GM18505 (cell line): ENCODE results near the gene HMCN2.

ENCODE experiments used
- ATAC-seq: cut with Tn5 transposase; IDR thresholded peaks from one replicate; pipeline ENCODE4 v1.9.1; 2021; ENCODE audit not compliant: unreplicated experiment
- POLR2A ChIP-seq: IDR thresholded peaks from 4 replicates; pipeline ENCODE4 v1.6.1; 2011; ENCODE audit warnings: borderline replicate concordance; ENCODE audit not compliant: insufficient read depth, insufficient read length; ENCODE audit errors: extremely low read depth

The HMCN2 gene

GRCh38 chr9:130352081-130352480 is 86.5 kb downstream of the HMCN2 start:
- no peak for ATAC-seq
- TF ChIP-seq POLR2A, result no peak

- no peak for TF ChIP-seq POLR2A
- no peak for ATAC-seq
Observed at GRCh38 chr9:130352586-130353285, 87.2 kb downstream of the HMCN2 start.

GRCh38 chr9:130354378-130354777 is 88.8 kb downstream of the HMCN2 start:
- no peak for TF ChIP-seq POLR2A
- no peak for ATAC-seq

- no peak for ATAC-seq
Observed at GRCh38 chr9:130354806-130355205, 89.2 kb downstream of the HMCN2 start.

GRCh38 chr9:130356033-130356432 is 90.5 kb downstream of the HMCN2 start:
- TF ChIP-seq POLR2A, result no peak
- no peak for ATAC-seq

More at GRCh38 chr9:130354806-130355205, 89.2 kb downstream of the HMCN2 start:
- TF ChIP-seq POLR2A, result no peak

- TF ChIP-seq POLR2A, result no peak
- no peak for ATAC-seq
Observed at GRCh38 chr9:130356877-130357584, 91.5 kb downstream of the HMCN2 start.

- ATAC-seq, result no peak
- TF ChIP-seq POLR2A, result no peak
Observed at GRCh38 chr9:130358928-130359327, 93.4 kb downstream of the HMCN2 start.

GRCh38 chr9:130359819-130360218 is 94.3 kb downstream of the HMCN2 start:
- ATAC-seq, result no peak
- TF ChIP-seq POLR2A, result no peak

GRCh38 chr9:130360672-130361071 is 95.1 kb downstream of the HMCN2 start:
- no peak for TF ChIP-seq POLR2A
- no peak for ATAC-seq

- TF ChIP-seq POLR2A, result no peak
- ATAC-seq, result no peak
Observed at GRCh38 chr9:130361873-130362362, 96.4 kb downstream of the HMCN2 start.

GRCh38 chr9:130362691-130363090 is 97.1 kb downstream of the HMCN2 start:
- TF ChIP-seq POLR2A, result no peak
- ATAC-seq, result no peak

GRCh38 chr9:130363755-130364404 is 98.3 kb downstream of the HMCN2 start:
- ATAC-seq, result no peak
- no peak for TF ChIP-seq POLR2A

GRCh38 chr9:130364619-130365322 is 99.2 kb downstream of the HMCN2 start:
- ATAC-seq, result no peak
- no peak for TF ChIP-seq POLR2A
